ENCODE results near the gene ERC1.

The ERC1 gene

GRCh38 chr12:1401891-1402290 is 410.9 kb downstream of the ERC1 start:
- no peak for DNase-seq (ENCODE audit: low read depth)

- DNase-seq (ENCODE audit: low read depth) = no peak
These were observed 412.4 kb downstream of the ERC1 start for GRCh38 chr12:1403417-1403816.

GRCh38 chr12:1405619-1406018 is 414.6 kb downstream of the ERC1 start:
- DNase-seq (ENCODE audit: low read depth) = no peak

- no peak for DNase-seq (ENCODE audit: low read depth)
These were observed 419.8 kb downstream of the ERC1 start for GRCh38 chr12:1410794-1411193.

GRCh38 chr12:1413930-1414329 is 422.9 kb downstream of the ERC1 start:
- DNase-seq (ENCODE audit: low read depth) = no peak

GRCh38 chr12:1418144-1418543 is 427.1 kb downstream of the ERC1 start:
- DNase-seq (ENCODE audit: low read depth) = no peak

GRCh38 chr12:1419849-1420371 is 428.9 kb downstream of the ERC1 start:
- no peak for DNase-seq (ENCODE audit: low read depth)

- no peak for DNase-seq (ENCODE audit: low read depth)
These were observed 430.2 kb downstream of the ERC1 start for GRCh38 chr12:1421091-1421846.

- no peak for DNase-seq (ENCODE audit: low read depth)
These were observed 431.7 kb downstream of the ERC1 start for GRCh38 chr12:1422604-1423315.

- DNase-seq (ENCODE audit: low read depth) = no peak
These were observed 433.8 kb downstream of the ERC1 start for GRCh38 chr12:1424674-1425395.

- no peak for DNase-seq (ENCODE audit: low read depth)
These were observed 434.3 kb downstream of the ERC1 start for GRCh38 chr12:1425396-1425729.

- DNase-seq (ENCODE audit: low read depth) = no peak
These were observed 437.6 kb downstream of the ERC1 start for GRCh38 chr12:1428671-1429070.

- DNase-seq (ENCODE audit: low read depth) = peak; percentile 91
These were observed 439.0 kb downstream of the ERC1 start for GRCh38 chr12:1429980-1430379.

- DNase-seq (ENCODE audit: low read depth) = no peak
These were observed 443.4 kb downstream of the ERC1 start for GRCh38 chr12:1434296-1434955.

- no peak for DNase-seq (ENCODE audit: low read depth)
These were observed 444.0 kb downstream of the ERC1 start for GRCh38 chr12:1435044-1435443.

- DNase-seq (ENCODE audit: low read depth) = no peak
These were observed 444.4 kb downstream of the ERC1 start for GRCh38 chr12:1435456-1435855.

- DNase-seq (ENCODE audit: low read depth) = no peak
These were observed 445.0 kb downstream of the ERC1 start for GRCh38 chr12:1436015-1436414.

- no peak for DNase-seq (ENCODE audit: low read depth)
These were observed 446.0 kb downstream of the ERC1 start for GRCh38 chr12:1436981-1437380.

- DNase-seq (ENCODE audit: low read depth) = no peak
These were observed 448.2 kb downstream of the ERC1 start for GRCh38 chr12:1439201-1439600.

- no peak for DNase-seq (ENCODE audit: low read depth)
These were observed 448.7 kb downstream of the ERC1 start for GRCh38 chr12:1439687-1440086.

- DNase-seq (ENCODE audit: low read depth) = peak; percentile 84
These were observed 452.6 kb downstream of the ERC1 start for GRCh38 chr12:1443421-1444141.

- DNase-seq (ENCODE audit: low read depth) = no peak
These were observed 453.1 kb downstream of the ERC1 start for GRCh38 chr12:1444142-1444516.
